ENCODE data around the gene ILF3. TPM values are rescaled to one million over a fixed set of nuclear protein-coding genes. Genes with fewer than 3 reads are reported as not detected.
A peak's percentile ranks its signal among the peaks of the same experiment; 100 is the strongest.

The ILF3 gene
- total and polyA plus RNA-seq, 2 donors (not counting 3 experiments of a cell fraction or from before 2014, with no cell fraction given), result 186 to 459 TPM

GRCh38 chr19:10643968-10644259 is 10.2 kb upstream of the ILF3 start:
- dilution Hi-C loops (cut with MboI; ENCODE audit: extremely low pct_ligation_motif_present, low sequenced_read_pairs), result no loop called here
- TSS peak; percentile 61 for BruUV-seq (replicated peaks)
- peak; percentile 23 for DNase-seq (ENCODE audit: low read depth, low spot score)

More at GRCh38 chr19:10643968-10644259, 10.2 kb upstream of the ILF3 start:
- no peaks in the 10 kb centered on the region for H3K9me1 ChIP-seq (replicated peaks; ENCODE audit: control insufficient read depth, extremely low read depth, insufficient read depth, low read length)
- no peak overlapping the region for H3K4me3 ChIP-seq (replicated peaks in 1 of 3; ENCODE audit: insufficient read depth in 1 of 3, low read depth in 1 of 3, low read length in 3 of 3)
- H3K9me3 ChIP-seq (replicated peaks; ENCODE audit: control insufficient read depth, insufficient read depth, low read length), result no peaks in the 10 kb centered on the region
- peaks cover 4% of the 10 kb centered on the region for H3K4me1 ChIP-seq (ENCODE audit: control insufficient read depth, extremely low read depth, insufficient read depth, low read length)
- H3K4me2 ChIP-seq (ENCODE audit: insufficient read depth, low read length), result no peak overlapping the region
- no peak for FAIRE-seq
- H4K20me1 ChIP-seq (replicated peaks; ENCODE audit: control insufficient read depth, extremely low read depth, insufficient read depth, low read length), result no peaks in the 10 kb centered on the region
- no peaks in the 10 kb centered on the region for H3K27me3 ChIP-seq (ENCODE audit: control insufficient read depth in 2 of 2, insufficient read depth in 2 of 2, low read length in 2 of 2)
- TF ChIP-seq GATA2 (IDR thresholded peaks at IDR 0.05; ENCODE audit: insufficient read depth, insufficient read length, low read depth, low read length) (no peak), MAX (IDR thresholded peaks at IDR 0.05; ENCODE audit: insufficient read depth, insufficient read length) (no peak), JUN (IDR thresholded peaks at IDR 0.05; ENCODE audit: borderline replicate concordance, insufficient read depth, insufficient read length, low read depth) (no peak), MYC (IDR thresholded peaks at IDR 0.05; ENCODE audit: low read depth, low read length) (no peak), POLR2A (IDR thresholded peaks at IDR 0.05; ENCODE audit: low read depth, low read length) (no peak), CTCF (IDR thresholded peaks at IDR 0.05; ENCODE audit: extremely low read depth in 1 of 2, insufficient read depth in 1 of 2, low read depth in 1 of 2, low read length in 2 of 2) (no peak)
- no peak overlapping the region for H2AFZ ChIP-seq (ENCODE audit: low read depth, low read length)
- ChIA-PET CTCF (interaction anchor here (0.6 to 14.4 kb wide), 27 partner anchors 9 to 165 kb away, joined by 3 to 654 read pairs (median 9); partner anchors contain the start of genes ATG4D, KRI1, QTRT1 and SLC44A2), POLR2A (interaction anchor here (0.9 kb wide), 1 partner anchor 63 kb away, joined by 5 read pairs; no protein-coding TSS in a partner anchor)
- no peak overlapping the region for H3K27ac ChIP-seq (ENCODE audit: insufficient read depth, low read depth, low read length)
- H3K36me3 ChIP-seq (ENCODE audit: control insufficient read depth in 2 of 2, extremely low read depth in 1 of 2, insufficient read depth in 2 of 2, low read length in 2 of 2), result peaks cover 0 to 18% of the 10 kb centered on the region in 2 experiments
- no peaks in the 10 kb centered on the region for H3K79me2 ChIP-seq (ENCODE audit: control insufficient read depth, insufficient read depth, low read length)
- no peak overlapping the region for H3K9ac ChIP-seq (replicated peaks; ENCODE audit: extremely low read depth, insufficient read depth, low read length)
- intact Hi-C loops (cut with micrococcal nuclease), result loop anchor here (1.0 to 2.0 kb wide), 3 partner anchors 39 to 103 kb away; no protein-coding TSS in a partner anchor
